MCF 10A (cell line): ENCODE measurements around the gene NAA10. TPM values are rescaled to one million over a fixed set of nuclear protein-coding genes. Genes with fewer than 3 reads are reported as not detected.
A peak's percentile ranks its signal among the peaks of the same experiment; 100 is the strongest.

Experiments
- BruUV-seq: library from RNA; stranded (reverse); fragments of 400-500 nt; replicated peaks from 2 replicates; lab custom pipeline; 2021; lab: Mats Ljungman, UMichigan
- CTCF ChIA-PET: fragments of 300-600 bp; sonication (Branson Sonifier 250); formaldehyde crosslinking; extraction: SDS; loops from one replicate; lab custom pipeline; 2021; ENCODE audit warnings: antibody characterized with exemption, inconsistent platforms; lab: Yijun Ruan, JAX
- POLR2A ChIA-PET: fragments of 300-600, 350-650 bp; sonication (Branson Sonifier 250); formaldehyde crosslinking; extraction: SDS; loops from one replicate; lab custom pipeline; 2020; ENCODE audit warnings: antibody characterized with exemption, inconsistent platforms; lab: Yijun Ruan, JAX
- DNase-seq: peaks from one replicate; pipeline ENCODE4 v3.0.0-alpha.2; 2018; ENCODE audit not compliant: unreplicated experiment
- H3K27ac Mint-ChIP-seq: one replicate; pipeline ENCODE4 v1.8.0; 2022; ENCODE audit warnings: mild to moderate bottlenecking, low read depth, mixed read lengths; ENCODE audit not compliant: unreplicated experiment
- H3K27me3 Mint-ChIP-seq: one replicate; pipeline ENCODE4 v1.8.0; 2022; ENCODE audit warnings: mixed read lengths; ENCODE audit not compliant: insufficient read depth, unreplicated experiment
- H3K36me3 Mint-ChIP-seq: one replicate; pipeline ENCODE4 v1.8.0; 2022; ENCODE audit warnings: mild to moderate bottlenecking, moderate library complexity, mixed read lengths; ENCODE audit not compliant: insufficient read depth, unreplicated experiment
- H3K4me1 Mint-ChIP-seq: one replicate; pipeline ENCODE4 v1.8.0; 2022; ENCODE audit warnings: mixed read lengths; ENCODE audit not compliant: insufficient read depth, unreplicated experiment
- H3K4me3 Mint-ChIP-seq: one replicate; pipeline ENCODE4 v1.8.0; 2022; ENCODE audit warnings: mild to moderate bottlenecking, moderate library complexity, mixed read lengths; ENCODE audit not compliant: unreplicated experiment
- H3K9me3 Mint-ChIP-seq: one replicate; pipeline ENCODE4 v1.8.0; 2022; ENCODE audit warnings: mixed read lengths; ENCODE audit not compliant: unreplicated experiment
- CTCF ChIP-seq: fragments of 200-600 bp; IDR thresholded peaks from one replicate; pipeline ENCODE4 v1.8.0; 2022; ENCODE audit warnings: antibody characterized with exemption, mild to moderate bottlenecking; ENCODE audit not compliant: unreplicated experiment
- intact Hi-C: fragments of 100-400 bp; cut with micrococcal nuclease; formaldehyde crosslinking; loops from 2 replicates; pipeline ENCODE4 v1.14.1; 2022
- total RNA-seq: library from RNA; stranded (reverse); gene quantifications from 2 replicates; pipeline ENCODE4 v1.2.3, GENCODE V29; 2022

The NAA10 gene
- total RNA-seq, 1 experiment from 2014 or later = 166 TPM

- peaks cover 9% of the 10 kb centered on the region for H3K4me1 Mint-ChIP-seq
- H3K9me3 Mint-ChIP-seq = no peaks in the 10 kb centered on the region
- no peak for TF ChIP-seq CTCF
- no peak overlapping the region for H3K27ac Mint-ChIP-seq
- H3K4me3 Mint-ChIP-seq = no peak overlapping the region
- peaks cover 6% of the 10 kb centered on the region for H3K36me3 Mint-ChIP-seq
- CTCF ChIA-PET = interaction anchor here (1.3 to 3.1 kb wide), 2 partner anchors 21 to 26 kb away, joined by 5 to 19 read pairs; no protein-coding TSS in a partner anchor
- H3K27me3 Mint-ChIP-seq = no peaks in the 10 kb centered on the region
- intact Hi-C loops = no loop called here
- POLR2A ChIA-PET = interaction anchor here (0.7 to 2.7 kb wide), 4 partner anchors 9 to 132 kb away, joined by 3 to 25 read pairs (median 6); partner anchors contain the start of genes HCFC1, IDH3G and SSR4
- DNase-seq = no peak
- no TSS peak for BruUV-seq
These were observed 8.3 kb downstream of the NAA10 start for GRCh38 chrX:153926552-153926857.

- peak within 1 kb of the TSS; percentile 79 for H3K4me3 Mint-ChIP-seq
- DNase-seq = no peak
- peaks cover 9% of the 10 kb centered on the region for H3K4me1 Mint-ChIP-seq
- CTCF ChIA-PET = interaction anchor here (1.1 to 3.1 kb wide), 3 partner anchors 21 to 37 kb away, joined by 3 to 19 read pairs (median 5); no protein-coding TSS in a partner anchor
- H3K27ac Mint-ChIP-seq = no peak within 1 kb of the TSS
- TSS peak; percentile 91 for BruUV-seq
- TF ChIP-seq CTCF = no peak
- H3K27me3 Mint-ChIP-seq = no peaks in the 10 kb centered on the region
- H3K9me3 Mint-ChIP-seq = no peaks in the 10 kb centered on the region
- H3K36me3 Mint-ChIP-seq = peaks cover 6% of the 10 kb centered on the region
- POLR2A ChIA-PET = interaction anchor here (0.9 to 1.6 kb wide), 3 partner anchors 8 to 46 kb away, joined by 3 to 8 read pairs (median 3); partner anchors contain the start of gene HCFC1
- intact Hi-C loops = no loop called here
These were observed 8.9 kb downstream of the NAA10 start, which contains the start of gene ARHGAP4 for GRCh38 chrX:153925739-153926551. Gene ARHGAP4 (minus strand): TSS chrX:153926264. CDS start chrX:153926202, 62 bp downstream.

GRCh38 chrX:153925387-153925738, 9.5 kb downstream of the NAA10 start:
- no TSS peak for BruUV-seq
- peak overlapping the region; percentile 11 for H3K4me3 Mint-ChIP-seq
- H3K27me3 Mint-ChIP-seq = peaks cover 4% of the 10 kb centered on the region
- ChIA-PET CTCF (interaction anchor here (0.6 to 3.1 kb wide), 3 partner anchors 22 to 56 kb away, joined by 3 to 19 read pairs (median 3); no protein-coding TSS in a partner anchor), POLR2A (interaction anchor here (0.9 to 1.2 kb wide), 2 partner anchors 25 to 46 kb away, joined by 3 read pairs; partner anchors contain the start of gene HCFC1)
- TF ChIP-seq CTCF = no peak
- H3K9me3 Mint-ChIP-seq = no peaks in the 10 kb centered on the region
- no peak overlapping the region for H3K27ac Mint-ChIP-seq
- no peak for DNase-seq
- peaks cover under 1% of the 10 kb centered on the region for H3K36me3 Mint-ChIP-seq
- H3K4me1 Mint-ChIP-seq = peaks cover 9% of the 10 kb centered on the region
- intact Hi-C loops = no loop called here

- no peak overlapping the region for H3K4me3 Mint-ChIP-seq
- H3K36me3 Mint-ChIP-seq = no peaks in the 10 kb centered on the region
- ChIA-PET CTCF (interaction anchor here (0.6 to 5.0 kb wide), 10 partner anchors 8 to 577 kb away, joined by 3 to 31 read pairs (median 4); partner anchors contain the start of gene PLXNB3), POLR2A (interaction anchor here (0.6 to 0.7 kb wide), 3 partner anchors 16 to 190 kb away, joined by 3 read pairs; no protein-coding TSS in a partner anchor)
- BruUV-seq = no TSS peak
- H3K27ac Mint-ChIP-seq = peak overlapping the region; percentile 51
- no peak for TF ChIP-seq CTCF
- intact Hi-C loops = no loop called here
- DNase-seq = peak; percentile 25
- H3K4me1 Mint-ChIP-seq = peaks cover 9% of the 10 kb centered on the region
- peaks cover 14% of the 10 kb centered on the region for H3K27me3 Mint-ChIP-seq
- no peaks in the 10 kb centered on the region for H3K9me3 Mint-ChIP-seq
These were observed 10.5 kb downstream of the NAA10 start for GRCh38 chrX:153924149-153924861.
